Right lobe of liver (tissue), 6 donors: ENCODE measurements around the gene ELOB. TPM values are rescaled to one million over a fixed set of nuclear protein-coding genes. Genes with fewer than 3 reads are reported as not detected.

Experiments
- ATAC-seq, 4 donors: fragments of 200-7000 bp; cut with Tn5 transposase; one replicate each; pipeline ENCODE4 v1.9.1; 2020; ENCODE audit warnings: mild to moderate bottlenecking in 4 of 4, moderate library complexity in 4 of 4
- DNase-seq, 3 donors: peaks; one replicate each; pipeline ENCODE4 v3.0.0-alpha.2; 2020
- H3K27ac ChIP-seq, 3 donors: fragments of 200-600 bp; one replicate each; pipeline ENCODE4 v1.8.0; 2022
- H3K27me3 ChIP-seq, 2 donors: fragments of 200-600 bp; one replicate each; pipeline ENCODE4 v1.8.0; 2022
- H3K36me3 ChIP-seq, 4 donors: fragments of 200-600 bp; sonication (generic) in 1 of 4; one replicate each; pipeline versions ENCODE4 v1.5.1 to v1.8.0; 2017 to 2022; ENCODE audit warnings: control low read depth in 1 of 4
- H3K4me1 ChIP-seq, 4 donors: fragments of 200-600 bp; sonication (generic) in 1 of 4; one replicate each; pipeline versions ENCODE4 v1.5.1 to v1.8.0; 2017 to 2022; ENCODE audit warnings: control low read depth in 1 of 4
- H3K4me3 ChIP-seq, 3 donors: fragments of 200-600 bp; one replicate each; pipeline ENCODE4 v1.8.0; 2022
- H3K9me3 ChIP-seq, 4 donors: fragments of 200-600 bp; sonication (generic) in 1 of 4; one replicate each; pipeline versions ENCODE4 v1.5.1 to v1.8.0; 2017 to 2022; ENCODE audit warnings: control low read depth in 1 of 4
- POLR2A ChIP-seq: fragments of 450-650 bp; IDR thresholded peaks from one replicate; pipeline ENCODE4 v1.6.1; 2017; ENCODE audit warnings: antibody characterized with exemption, mild to moderate bottlenecking
- WGBS: methylation state at CpG from one replicate; pipeline ENCODE4 v1.1.6; 2018; ENCODE audit warnings: low coverage, low lambda C conversion rate; ENCODE audit not compliant: insufficient coverage; ENCODE audit errors: missing lambda C conversion rate; 5-methylcytosine and 5-hydroxymethylcytosine counted together
- intact Hi-C, 2 donors: fragments of 100-400 bp; cut with DNase I; formaldehyde crosslinking; loops; one replicate each; pipeline versions ENCODE4 v1.11.2 to v1.14.1; 2022
- total RNA-seq, 6 experiments: library from RNA; depleted of rRNA in 2 of 6; stranded (reverse); fragments of >200 nt in 2 of 6; fragmentation: NEBNext Ultra II Directional in 3 of 6; extraction: Animal tissue kit (Norgen Biotek cat#: 25700) in 3 of 6; gene quantifications; one replicate each; pipeline versions ENCODE4 v1.1.0 to v1.2.4, GENCODE V29; 2016 to 2023
- TF ChIP-seq, protein P1 (sequence below), 4 donors: fragments of 200-600 bp in 3 of 4; fragments of 450-650 bp in 1 of 4; IDR thresholded peaks; one replicate each; pipeline versions ENCODE4 v1.5.1 to v1.8.0; 2016 to 2022; ENCODE audit warnings: antibody characterized with exemption in 4 of 4, mild to moderate bottlenecking in 2 of 4
- donor health status: DM: no; HTN: yes; CAD: no.
- donor health status: DM: no; HTN: no; CAD: no.
- donor health status: DM: no; HTN: no; CAD: no.
- donor health status: DM: no; HTN: yes; CAD: no.
- donor health status: DM: no; HTN: yes; CAD: no.

ELOB gene
- total RNA-seq, 6 experiments from 2014 or later: 97.5 to 521 (median 122) TPM

GRCh38 chr16:2752850-2753732 lies 24.0 kb downstream of the ELOB start:
- Histone ChIP-seq H3K4me1 (peaks cover 0 to 32% (median 10%) of the 10 kb centered on the region in 4 donors), H3K27me3 (no peaks in the 10 kb centered on the region), H3K36me3 (peaks cover 0 to 13% (median 8%) of the 10 kb centered on the region in 4 donors), H3K27ac (peak overlapping the region; percentile 99), H3K4me3 (peak overlapping the region; percentile 75 to 98 (median 95)), H3K9me3 (no peaks in the 10 kb centered on the region)
- ATAC-seq (peak; percentile 68 to 86 (median 76)), DNase-seq (peak; percentile 89 to 92 (median 90))
- WGBS: 1% methylated on average over 17 of the region's 82 CpGs
- TF ChIP-seq POLR2A: peak; percentile 23
- TF ChIP-seq, protein P1, sequence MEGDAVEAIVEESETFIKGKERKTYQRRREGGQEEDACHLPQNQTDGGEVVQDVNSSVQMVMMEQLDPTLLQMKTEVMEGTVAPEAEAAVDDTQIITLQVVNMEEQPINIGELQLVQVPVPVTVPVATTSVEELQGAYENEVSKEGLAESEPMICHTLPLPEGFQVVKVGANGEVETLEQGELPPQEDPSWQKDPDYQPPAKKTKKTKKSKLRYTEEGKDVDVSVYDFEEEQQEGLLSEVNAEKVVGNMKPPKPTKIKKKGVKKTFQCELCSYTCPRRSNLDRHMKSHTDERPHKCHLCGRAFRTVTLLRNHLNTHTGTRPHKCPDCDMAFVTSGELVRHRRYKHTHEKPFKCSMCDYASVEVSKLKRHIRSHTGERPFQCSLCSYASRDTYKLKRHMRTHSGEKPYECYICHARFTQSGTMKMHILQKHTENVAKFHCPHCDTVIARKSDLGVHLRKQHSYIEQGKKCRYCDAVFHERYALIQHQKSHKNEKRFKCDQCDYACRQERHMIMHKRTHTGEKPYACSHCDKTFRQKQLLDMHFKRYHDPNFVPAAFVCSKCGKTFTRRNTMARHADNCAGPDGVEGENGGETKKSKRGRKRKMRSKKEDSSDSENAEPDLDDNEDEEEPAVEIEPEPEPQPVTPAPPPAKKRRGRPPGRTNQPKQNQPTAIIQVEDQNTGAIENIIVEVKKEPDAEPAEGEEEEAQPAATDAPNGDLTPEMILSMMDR (IDR thresholded peaks at IDR 0.05): no peak
- intact Hi-C loops: no loop called here

GRCh38 chr16:2752035-2752849 lies 24.8 kb downstream of the ELOB start, which contains the start of gene SRRM2:
Gene SRRM2 (plus strand): TSS chr16:2752638. CDS start chr16:2756365, 3,727 bp downstream.
- DNase-seq (peak; percentile 95 to 96 (median 96)), ATAC-seq (peak; percentile 90 to 93 (median 92))
- H3K4me3 ChIP-seq: peak within 1 kb of the TSS; percentile 75 to 98 (median 95)
- H3K9me3 ChIP-seq: no peaks in the 10 kb centered on the region
- WGBS: 7% methylated on average over 3 of the region's 99 CpGs
- H3K27me3 ChIP-seq: no peaks in the 10 kb centered on the region
- H3K27ac ChIP-seq: peak within 1 kb of the TSS; percentile 99
- TF ChIP-seq POLR2A: peak; percentile 98
- TF ChIP-seq, protein P1 (IDR thresholded peaks at IDR 0.05): no peak
- H3K4me1 ChIP-seq: peaks cover 0 to 32% (median 10%) of the 10 kb centered on the region in 4 donors
- intact Hi-C loops: no loop called here
- peaks cover 0 to 4% (median 1%) of the 10 kb centered on the region in 4 donors for H3K36me3 ChIP-seq

DNA sequence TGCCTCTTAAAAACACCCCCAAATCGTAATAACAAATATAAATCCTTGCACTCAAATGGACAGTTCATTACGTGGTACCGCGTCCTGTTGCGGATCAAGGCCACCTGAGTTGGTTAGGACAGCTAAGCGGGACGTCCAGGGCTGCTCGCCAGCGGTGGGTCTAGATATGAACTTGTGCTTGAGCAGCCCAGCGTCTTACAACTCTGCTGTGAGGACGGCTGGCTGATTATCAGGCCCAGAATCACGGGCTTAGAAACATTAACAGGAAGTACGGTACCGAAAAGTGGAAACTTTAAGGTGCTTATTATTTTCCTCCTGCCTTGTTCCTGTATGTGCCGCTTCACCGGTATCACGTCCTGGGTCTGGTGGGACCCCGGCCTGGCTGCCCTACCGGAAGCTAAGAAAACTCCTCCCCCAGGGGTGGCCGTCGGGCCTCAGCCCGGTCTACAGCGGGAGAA lies 25.5 kb downstream of the ELOB start:
- no peak for TF ChIP-seq POLR2A
- TF ChIP-seq, protein P1 (IDR thresholded peaks at IDR 0.05): no peak
- Histone ChIP-seq H3K27ac (peak overlapping the region; percentile 99), H3K4me3 (peak overlapping the region; percentile 75 to 98 (median 95)), H3K9me3 (no peaks in the 10 kb centered on the region), H3K27me3 (no peaks in the 10 kb centered on the region), H3K4me1 (peaks cover 0 to 32% (median 10%) of the 10 kb centered on the region in 4 donors), H3K36me3 (peaks cover 0 to 2% (median 0%) of the 10 kb centered on the region in 4 donors)
- 37% methylated on average over 12 of the region's 23 CpGs for WGBS
- no peak for ATAC-seq
- peak in 1 of 3 donors; percentile 54 for DNase-seq
- intact Hi-C loops: no loop called here

- H3K9me3 ChIP-seq: no peaks in the 10 kb centered on the region
Observed at GRCh38 chr16:2749936-2750335, 27.1 kb downstream of the ELOB start.

More at GRCh38 chr16:2749936-2750335, 27.1 kb downstream of the ELOB start:
- Histone ChIP-seq H3K36me3 (no peaks in the 10 kb centered on the region), H3K27ac (no peak overlapping the region), H3K4me1 (peaks cover 0 to 17% (median 8%) of the 10 kb centered on the region in 4 donors), H3K4me3 (no peak overlapping the region), H3K27me3 (no peaks in the 10 kb centered on the region)
- 58% methylated on average over 1 of the region's 6 CpGs for WGBS
- intact Hi-C loops: no loop called here
- DNase-seq: peak in 1 of 3 donors; percentile 37
- ATAC-seq: no peak
- TF ChIP-seq, protein P1 (IDR thresholded peaks at IDR 0.05): no peak
- TF ChIP-seq POLR2A: no peak
